DMS153 (cell line): Measurements from ENCODE around the gene PKP4.

Source experiments
- DNase-seq: peaks from one replicate; lab custom pipeline; 2025; lab: John Stamatoyannopoulos, UW

The PKP4 gene

DNA sequence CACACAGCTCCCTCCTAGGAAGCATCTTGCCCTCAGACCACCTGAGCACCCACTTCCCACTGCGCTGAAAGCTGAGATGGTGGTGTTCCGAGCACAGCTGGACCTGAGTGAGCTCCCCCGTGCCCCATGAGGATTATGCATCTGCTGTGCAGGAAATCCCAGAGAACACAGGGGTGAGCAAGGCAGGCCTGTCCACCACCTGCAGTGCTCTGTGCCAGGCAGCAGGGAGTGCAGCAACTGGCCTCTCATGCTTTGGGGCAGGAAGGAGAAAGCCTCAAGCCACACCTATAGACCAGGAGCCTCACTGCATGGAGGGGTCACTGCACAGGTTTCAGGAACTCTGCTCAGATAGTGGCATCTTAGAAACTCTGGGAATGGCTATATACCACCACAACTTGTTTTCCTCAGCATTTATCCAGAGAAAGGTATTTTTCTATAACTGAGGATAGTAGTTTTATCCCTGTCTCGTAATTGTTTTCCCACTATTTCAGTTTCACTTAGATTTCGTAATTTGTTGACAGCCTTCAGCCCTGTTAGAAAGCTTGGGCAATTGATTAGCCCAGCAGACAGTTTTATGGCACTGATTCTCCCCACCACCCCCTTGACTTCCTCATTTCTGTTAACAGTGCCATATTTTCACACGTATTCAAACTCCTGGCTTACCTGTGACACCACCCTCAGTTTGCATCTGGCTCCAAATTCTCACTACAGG, 194.1 kb downstream of the PKP4 start:
- DNase-seq: no peak

DNA sequence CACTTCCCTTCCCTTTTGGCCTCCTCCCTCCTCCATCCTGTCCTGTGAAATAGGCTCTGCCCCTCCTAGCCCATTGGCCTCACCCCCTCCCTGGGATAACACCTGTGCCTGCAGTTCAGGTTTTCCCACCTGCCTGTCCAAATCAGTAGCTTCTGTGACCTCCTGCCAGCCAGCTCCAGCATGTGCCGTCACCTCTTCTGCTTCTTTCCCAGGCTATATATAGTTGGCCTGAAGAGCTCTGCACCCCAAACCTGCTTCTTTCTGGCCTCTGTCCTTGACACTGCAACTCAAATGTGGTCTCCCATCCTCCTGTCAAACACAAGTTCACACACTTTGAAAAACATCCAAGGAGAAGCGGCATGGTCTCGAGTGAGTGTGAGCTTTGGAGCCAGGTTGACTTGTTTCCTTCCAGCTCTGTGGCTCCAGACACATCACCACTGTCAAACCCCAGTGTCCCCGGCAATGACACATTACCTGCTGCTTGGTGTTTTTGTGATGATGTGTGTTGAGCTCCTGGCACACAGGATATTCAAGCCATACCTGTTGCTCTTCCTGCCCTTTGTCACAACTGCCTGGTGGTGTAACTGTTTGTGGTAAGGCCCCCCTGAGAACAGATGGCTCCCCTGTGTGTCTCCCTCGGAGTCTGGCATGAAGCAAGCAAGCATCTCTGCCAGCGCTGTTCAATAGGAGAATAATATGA, 194.8 kb downstream of the PKP4 start:
- no peak for DNase-seq

DNA sequence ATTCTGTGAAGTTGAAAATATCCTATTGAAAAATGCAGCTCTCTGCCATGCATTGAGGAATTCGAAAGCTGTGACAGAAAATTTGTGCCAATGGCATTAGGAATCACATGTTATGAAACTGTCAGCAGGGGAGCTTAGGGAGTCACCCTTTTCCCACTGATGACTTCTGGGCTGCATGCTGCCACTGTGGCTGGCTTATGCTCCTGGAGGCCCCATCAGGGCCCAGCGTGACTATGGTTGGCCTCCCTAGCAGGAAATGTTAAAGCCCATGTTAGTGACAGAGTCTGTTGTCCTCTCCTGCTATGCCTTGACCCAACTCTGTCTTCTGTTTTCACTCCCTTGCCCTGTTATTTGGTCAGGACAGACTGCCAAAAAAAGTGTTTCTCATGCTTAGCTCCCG, 198.9 kb downstream of the PKP4 start:
- DNase-seq: no peak

DNA sequence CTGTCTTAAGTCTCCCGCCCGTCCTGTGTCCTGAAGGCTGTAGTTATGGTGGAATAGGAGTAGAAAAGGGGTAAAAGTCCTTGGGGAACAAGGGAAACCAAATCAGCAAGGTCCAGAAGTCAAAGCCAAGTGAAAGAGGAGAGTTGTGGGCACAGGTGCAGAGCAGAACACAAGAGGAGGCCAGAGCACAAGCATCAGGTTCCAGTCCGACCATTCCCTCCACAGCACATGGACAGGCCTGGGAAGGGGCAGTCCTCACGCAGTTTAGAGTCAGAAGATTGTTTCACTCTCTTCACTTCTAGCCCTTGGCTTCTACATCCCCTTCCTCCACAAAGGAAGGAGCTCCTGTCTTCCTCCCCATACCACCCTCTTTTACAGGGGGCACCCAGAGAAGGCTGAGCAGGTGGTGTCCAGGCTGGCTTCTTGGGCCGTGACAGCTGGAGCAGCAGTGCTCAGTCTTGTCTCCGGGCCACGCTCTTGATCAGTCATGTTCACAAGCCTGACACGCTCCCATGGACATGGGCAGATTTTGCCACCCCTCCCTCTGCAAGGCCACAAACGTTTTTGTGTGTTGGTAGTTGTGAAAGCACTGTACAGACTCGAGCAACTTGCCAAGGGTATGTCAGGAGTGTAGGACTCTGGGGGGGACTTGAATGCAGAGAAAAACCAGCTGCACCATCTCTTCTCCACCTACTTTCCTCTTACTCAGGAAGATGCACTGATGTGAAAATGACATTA, 199.9 kb downstream of the PKP4 start:
- no peak for DNase-seq

DNA sequence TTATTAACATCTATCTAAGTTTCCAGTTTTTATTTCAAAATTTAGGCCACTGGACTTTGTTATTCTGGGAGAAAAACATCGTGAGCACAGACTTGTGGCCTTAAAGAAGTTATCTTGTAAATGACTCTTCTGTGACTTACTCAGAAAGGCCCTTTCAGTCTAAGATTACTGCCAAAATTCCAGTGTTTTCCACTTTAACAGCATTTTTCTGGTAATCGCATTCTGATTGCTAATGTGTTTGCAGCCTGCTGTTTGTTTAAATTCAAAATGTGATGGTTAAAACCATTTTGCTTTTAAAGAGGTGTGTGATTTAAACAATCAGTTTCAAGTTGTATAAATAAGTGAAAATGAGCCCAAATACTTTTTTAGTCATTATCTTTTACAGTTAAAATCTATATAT, 201.6 kb downstream of the PKP4 start:
- DNase-seq: no peak

DNA sequence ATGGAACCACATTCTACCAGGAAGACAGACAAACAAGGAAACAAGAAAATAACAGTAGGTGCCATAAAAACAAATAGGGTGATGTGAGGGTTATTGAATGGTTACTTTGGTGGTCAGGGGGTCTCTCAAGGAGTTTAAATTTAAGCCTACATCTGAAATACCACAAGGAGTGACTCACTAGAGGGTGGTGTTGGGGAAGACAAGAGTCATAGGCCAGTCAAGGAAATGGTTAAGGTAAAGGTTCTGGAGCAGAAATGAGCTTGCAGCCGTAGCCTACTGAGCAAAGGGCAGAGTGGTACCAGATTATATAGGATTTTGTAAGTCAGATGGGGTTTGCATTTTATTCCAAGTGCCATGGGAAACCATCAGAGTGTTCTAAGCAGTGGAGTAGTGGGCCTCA, 202.7 kb downstream of the PKP4 start:
- no peak for DNase-seq

DNA sequence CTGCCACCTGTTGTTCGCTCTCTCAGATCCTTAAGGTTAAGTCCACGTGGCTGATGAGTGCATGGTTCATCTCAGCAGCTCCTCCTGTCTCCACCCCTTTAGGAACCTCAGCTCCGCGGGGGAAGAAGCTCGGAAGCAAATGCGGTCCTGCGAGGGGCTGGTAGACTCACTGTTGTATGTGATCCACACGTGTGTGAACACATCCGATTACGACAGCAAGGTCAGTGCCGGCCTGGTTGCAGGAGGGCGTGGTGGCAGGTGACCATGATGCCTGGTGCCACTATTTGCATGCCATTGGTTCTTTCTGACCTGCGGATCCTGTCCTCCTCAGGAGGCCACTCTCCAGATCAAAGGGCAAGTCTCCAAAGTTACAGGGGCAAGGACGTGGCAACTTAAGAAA, 204.5 kb downstream of the PKP4 start:
- no peak for DNase-seq

DNA sequence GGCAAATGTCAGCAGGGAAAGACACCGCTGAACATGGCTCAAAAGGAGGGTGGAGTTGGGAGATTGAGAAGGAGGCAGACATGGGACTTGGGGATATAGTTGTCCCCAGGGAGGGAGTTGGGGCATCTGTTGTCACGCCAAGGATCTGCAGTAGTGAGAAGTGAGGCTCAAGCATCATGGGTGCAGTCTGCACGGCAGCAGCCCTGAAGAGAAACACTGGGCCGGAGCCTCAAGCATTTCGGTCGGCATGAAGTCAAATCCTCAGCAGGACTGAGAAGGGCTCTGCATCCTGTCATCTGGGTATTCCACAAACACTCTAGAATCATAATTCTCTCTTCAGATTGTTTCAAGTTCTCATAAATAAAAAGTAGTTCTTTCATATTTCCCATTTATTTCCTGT, 205.7 kb downstream of the PKP4 start:
- DNase-seq: no peak

DNA sequence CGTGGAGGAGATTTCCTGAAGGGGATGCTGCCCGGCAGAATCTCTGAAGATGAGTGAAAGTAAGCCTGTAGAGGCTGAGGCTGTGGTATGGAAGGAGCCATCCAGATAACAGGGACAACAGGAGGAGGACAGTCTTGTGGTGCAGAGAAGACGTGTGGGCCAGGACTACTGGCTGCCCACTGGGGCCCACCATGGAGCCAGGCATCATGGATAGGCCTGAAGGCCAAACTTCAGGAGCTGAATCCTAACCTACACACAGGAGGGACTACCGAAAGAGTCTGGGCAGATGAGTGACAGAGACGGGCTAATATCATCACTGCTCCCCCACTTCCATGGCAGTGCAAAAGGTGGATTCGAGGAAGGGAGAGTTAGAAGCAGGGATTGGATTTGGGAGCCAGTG, 207.0 kb downstream of the PKP4 start:
- no peak for DNase-seq

DNA sequence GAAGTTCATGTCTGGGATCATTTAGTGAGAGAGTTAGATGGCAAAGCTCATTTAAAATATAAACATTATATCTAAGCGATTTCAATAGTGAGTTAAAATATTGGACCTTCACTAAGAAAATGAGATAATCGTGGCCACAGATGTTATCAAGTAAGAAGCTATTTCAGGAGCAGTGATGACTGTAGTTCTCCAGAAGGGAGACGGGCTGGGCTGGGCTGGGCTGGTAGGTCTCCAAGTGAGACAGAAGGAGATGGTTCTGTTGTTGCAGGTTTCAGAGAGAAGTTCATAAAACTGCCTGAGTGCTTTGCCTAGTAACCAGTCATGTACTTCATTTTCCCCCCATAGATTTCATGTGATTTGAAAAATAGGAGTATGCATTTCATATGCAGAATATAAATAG, 208.2 kb downstream of the PKP4 start:
- DNase-seq: no peak

DNA sequence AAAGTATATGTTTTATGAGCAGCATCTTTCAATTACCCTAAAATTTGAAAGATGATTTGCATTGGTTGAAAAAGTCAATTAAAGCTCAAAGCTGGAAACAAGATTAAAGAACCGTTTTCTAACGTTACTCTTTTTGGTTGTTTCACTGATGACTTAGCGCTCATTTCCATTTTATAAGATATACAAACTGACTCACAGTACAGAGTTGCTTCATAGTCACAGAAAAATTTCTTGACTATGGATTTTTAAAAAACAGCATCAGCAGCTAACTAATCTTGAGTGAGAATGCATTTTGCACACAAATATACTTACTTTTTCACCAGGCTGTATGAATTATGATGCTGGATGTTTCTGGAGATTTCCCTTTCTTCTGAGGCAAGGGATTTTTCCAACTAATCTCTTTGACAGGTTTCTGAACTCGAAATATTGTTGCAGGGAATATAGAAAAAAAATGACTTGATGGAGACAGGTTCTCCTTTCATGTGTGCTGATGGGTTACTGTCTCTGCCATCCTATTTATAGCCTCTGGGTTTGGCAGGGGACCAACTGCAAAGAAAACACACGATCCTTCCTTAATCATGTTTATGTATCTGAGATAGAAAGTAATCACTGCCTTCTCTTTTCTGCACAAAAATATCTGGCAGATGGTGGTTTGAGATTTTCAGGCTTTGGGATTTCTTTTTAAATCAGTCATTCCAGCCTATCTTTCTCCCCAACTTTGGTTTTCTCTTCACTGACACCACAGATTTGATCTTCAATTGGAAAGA, 209.0 kb downstream of the PKP4 start:
- no peak for DNase-seq

DNA sequence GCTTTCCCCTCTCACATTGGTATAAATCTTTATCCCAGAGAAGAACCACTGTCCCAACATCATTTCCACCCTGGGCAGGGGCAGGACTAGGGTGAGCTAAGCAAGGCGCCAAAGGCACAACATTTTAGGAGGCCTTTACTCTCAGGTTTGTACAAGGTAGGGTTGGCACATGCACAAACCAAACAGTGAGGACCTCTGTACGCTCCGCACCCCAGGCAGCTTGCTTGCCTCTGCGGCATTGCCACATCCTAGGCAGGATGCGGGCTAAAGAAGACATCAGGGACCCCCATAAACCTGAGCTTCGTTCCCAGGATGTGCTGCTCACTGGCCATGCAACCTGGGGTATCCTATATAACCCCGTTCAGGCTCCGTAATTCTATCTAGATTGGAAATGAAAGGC, 210.2 kb downstream of the PKP4 start:
- DNase-seq: no peak

DNA sequence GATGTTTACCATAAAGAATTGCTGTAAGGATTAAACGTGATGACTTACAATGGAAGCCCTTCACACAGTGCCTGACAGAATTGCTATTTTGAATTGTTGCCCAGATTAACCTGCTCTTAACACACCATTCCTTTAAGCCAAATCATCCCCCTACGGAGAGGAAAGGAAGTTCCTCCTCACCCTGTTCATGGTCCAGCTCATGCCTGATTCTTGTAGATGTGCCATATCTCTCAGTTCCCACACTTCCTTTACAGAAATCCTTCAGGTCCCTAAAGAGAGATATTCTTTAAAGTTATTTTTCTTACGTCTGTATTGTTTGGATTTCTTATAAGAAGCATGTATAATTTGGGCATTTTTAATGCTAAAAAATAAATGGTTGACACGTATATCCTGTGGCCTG, 210.8 kb downstream of the PKP4 start:
- no peak for DNase-seq

DNA sequence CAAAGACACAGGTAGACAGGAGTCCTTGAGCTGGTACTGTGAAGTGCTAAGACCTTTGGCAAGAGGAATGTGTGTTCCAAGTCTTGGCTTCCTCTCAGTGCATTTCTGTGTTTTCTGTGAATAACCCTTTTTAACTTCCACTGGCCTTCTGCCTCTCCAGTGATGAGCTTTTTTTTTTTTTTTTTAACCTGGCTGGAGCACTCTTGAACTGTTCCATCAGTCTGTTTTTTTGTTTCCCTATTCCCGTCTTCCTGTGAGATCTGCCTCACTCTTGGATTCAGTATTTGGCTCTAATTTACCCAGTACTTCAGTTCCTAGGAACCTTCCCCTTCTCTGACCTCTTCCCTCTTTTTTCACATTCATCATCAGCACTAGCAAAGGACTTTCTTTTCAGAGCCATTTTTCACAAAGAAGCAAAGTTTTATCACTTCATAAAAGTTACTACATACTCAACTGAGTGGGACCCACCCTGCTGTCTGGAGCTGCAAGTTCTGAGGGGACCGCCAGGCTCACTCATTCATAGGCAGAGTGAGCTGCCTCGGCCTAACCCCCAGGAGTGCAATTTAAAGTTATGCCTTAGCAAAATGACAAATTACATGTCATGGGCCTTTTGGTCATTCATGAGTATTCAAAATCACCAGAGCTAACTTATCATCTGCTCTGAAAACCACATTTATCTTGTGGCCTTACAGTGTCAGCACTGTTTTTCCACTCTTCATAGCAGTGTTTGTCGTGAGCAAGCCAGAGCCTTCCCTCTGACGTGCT, 211.4 kb downstream of the PKP4 start:
- DNase-seq: no peak

DNA sequence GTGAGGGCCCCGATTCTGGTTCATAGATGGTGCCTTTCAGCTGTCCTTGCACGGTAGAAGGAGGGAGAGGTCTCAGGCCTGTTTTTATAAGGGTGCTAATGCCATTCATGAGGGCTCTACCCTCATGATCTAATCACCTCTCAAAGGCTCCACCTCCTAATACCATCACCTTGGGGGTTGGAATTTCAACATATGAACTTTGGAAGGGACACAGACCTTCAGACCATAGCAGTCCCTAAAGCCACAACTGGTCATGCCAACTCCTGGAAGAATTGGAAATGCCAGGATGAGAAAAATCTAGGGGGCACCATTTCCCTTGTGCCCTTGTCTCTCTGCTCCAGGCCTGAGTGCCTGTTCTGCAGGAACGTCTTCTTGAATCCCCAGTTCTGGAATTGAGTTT, 213.5 kb downstream of the PKP4 start:
- DNase-seq: no peak

DNA sequence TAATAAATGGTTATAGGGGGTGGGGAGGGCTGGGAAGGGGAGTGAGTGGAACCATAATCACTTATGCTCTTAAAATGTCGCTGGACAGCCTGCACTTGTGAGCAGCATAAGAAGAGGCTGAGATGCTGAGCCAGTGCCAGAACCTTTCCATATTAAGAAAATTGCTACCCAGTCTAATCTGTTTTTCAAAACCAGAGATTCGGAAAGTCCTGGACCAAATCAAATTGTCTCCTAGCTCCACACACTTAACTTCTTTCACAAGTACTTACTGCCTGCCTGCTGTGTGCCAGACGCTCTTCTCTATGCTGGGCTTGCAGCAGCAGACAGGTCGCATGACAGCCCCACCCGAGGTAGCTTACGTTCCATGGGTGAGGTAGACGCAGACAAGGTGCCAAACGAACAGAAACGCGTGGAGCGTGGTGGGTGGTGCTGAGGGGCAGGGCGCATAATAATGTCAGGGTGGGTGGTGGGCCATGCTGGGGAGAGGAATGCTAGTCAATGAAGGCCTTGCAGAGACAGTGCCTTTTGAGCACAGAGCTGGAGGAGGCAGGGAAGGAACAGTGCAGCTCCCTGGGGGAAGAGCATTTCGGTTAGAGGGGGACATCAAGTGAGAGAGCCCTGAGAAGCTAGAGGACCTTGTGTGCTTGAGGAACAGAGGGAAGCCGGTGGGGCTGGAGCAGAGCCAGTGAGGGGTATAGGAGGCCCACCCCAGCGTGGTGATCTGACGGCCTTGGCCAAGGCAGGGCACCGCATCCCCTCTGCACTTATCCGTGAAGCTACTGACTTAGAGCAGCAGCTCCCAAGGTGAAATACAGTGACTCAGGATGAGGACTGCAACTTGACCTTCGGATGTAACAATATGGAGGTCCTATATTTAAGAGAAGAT, 214.9 kb downstream of the PKP4 start:
- no peak for DNase-seq

DNA sequence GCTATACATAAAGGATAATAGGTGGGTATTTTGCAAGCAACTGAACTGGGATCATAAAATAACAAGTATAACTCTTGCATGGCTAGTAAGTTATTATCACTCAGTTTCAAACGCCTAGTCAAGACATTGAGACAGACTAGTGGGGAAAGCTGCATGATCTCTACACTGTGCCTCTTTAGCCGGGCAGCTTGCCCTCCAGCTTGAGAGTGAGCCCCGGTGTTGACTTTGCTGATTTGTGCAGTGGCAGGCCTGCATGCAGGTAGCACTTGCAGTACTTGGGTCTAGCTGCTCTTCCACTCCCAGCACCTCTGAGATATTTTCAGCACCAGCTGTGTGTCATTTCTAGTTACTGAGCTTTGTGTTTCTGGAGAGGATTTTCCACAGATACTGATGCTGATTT, 219.5 kb downstream of the PKP4 start:
- no peak for DNase-seq

DNA sequence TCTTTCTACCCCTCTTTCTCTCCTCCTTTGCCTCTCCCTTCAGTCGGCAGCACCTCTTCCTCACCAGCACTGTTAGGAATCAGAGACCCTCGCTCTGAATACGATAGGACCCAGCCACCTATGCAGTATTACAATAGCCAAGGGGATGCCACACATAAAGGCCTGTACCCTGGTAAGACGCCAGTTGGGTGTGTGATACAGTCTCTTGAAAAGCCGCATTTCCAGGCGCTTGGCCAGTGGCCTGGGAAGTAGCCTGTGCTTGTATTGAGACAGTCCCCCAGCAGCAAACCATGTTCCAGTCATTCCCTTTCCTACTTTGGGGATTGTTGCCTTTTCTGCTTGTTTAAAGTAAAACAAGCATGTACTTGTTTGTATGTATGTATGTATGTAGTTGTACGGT, 219.9 kb downstream of the PKP4 start:
- DNase-seq: no peak

DNA sequence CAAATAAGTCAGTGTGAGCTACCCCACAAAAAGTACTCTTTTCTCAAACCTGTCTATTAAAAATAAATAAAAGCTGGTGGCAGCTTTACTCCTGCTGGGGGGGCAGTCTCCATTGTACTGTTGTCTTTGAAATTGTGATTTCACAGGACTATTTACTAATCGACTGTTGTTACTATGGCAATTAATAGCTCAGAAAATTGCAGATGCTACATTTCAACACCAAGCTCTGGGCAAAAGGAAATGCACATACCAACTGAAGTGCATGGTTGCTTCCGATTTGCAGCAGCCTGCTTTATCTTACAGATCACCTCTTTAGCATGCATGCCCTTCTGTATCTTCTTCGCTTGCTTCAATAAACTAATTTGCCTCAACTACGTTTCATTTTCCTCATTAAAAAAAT, 220.8 kb downstream of the PKP4 start:
- no peak for DNase-seq

DNA sequence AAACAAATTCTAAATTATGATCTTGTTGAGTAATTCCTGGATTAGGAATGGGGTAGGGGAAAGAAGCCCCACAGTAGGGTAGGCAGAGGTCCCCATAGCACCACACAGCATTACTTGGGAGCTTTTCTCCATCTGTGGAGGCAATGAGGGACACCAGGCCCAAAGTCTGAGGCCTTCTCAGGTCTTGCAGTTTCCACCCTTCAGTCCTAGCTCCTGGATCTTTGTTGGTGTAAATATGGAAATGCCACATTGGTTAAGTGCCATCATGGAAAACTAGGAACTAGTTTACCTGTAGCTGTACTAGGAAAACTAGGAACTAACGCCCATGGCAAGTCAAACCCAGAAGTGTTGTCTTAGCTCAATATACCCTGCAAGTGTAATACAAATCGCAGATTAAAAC, 225.1 kb downstream of the PKP4 start:
- DNase-seq: no peak

DNA sequence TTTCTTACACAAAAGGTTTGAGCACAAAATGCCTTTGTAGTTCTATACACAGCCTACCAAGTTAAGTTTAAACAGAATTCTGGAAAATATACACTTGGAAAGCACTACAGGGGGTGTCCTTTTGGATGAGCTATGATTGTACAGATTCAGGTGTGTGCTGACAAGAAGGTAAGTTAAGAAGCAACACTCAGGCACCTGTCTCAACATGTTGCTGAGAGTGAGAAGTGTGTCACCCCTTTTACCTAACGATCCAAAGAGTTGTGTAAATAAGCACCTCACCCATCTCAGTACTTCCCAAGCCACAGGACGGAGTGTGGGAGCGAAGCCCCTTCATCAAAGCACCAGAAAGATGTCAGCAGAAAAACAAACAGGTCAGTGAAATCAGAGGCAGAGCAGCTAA, 228.9 kb downstream of the PKP4 start:
- no peak for DNase-seq
